Activated CD4-positive, CD25-positive, alpha-beta regulatory T cell treated with anti-CD3 and anti-CD28 coated beads, Interleukin-2, amount 50 U/mL, for 72 hours (primary cell): ENCODE results near the gene MED12L.
A peak's percentile ranks its signal among the peaks of the same experiment; 100 is the strongest.
"Not testable (repeated sequence)": the region's sequence is repeated elsewhere in the genome, so short reads cannot be mapped to it uniquely, and the experiment has no call there.

ENCODE experiments used
- DNase-seq: peaks from one replicate; pipeline ENCODE4 v3.0.0; 2021

The MED12L gene

GRCh38 chr3:151216641-151217607, 131.5 kb downstream of the MED12L start:
- DNase-seq: no peak

- no peak for DNase-seq
Measured at GRCh38 chr3:151218136-151218535, 132.7 kb downstream of the MED12L start.

DNA sequence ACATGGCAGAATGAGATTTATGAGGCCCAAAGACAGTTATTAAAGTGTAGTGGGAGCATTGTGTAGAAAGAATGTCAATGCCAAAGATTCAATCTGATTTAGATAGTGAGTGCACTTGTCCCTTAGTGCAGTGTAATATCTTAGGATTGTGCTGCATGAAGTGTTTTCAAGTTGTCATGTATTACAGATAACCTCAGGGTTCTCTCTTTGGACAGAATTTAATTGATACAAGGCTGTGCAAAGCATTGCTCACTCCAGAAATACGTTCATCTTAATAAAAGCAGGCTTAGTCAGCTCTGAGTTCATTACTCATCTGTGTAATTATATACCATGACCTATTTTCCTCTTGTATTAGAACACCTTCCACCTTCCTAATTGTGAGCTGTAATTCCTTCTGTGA, 133.6 kb downstream of the MED12L start:
- DNase-seq: no peak

DNA sequence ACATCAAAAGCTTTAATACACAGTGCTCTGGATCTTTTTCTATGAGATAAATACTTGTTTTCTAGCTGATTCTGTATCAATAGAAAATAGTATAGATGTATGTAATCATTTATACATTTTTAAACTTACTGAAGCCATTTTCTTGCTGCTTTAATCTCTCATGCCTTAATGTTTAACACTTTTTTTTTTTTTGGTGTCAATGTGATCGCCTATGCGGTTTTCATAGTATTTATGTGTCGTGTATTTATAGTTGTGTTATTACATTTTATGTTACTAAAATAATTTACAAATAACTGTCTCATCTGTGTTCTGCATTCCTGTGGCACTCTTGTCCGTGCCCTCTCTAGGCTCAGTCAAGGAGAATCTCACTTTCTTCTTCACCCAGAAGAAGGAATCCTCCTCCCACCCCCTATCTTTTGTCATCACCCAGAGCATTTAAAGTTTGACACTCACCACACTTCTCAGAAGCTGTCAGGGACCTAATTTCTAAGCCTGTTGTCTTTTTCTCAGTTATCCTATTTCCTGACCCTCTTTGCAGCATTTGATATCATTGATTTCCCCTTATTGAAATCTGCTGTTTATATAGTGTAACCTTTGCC, 138.9 kb downstream of the MED12L start:
- DNase-seq: no peak

GRCh38 chr3:151225040-151225975, 139.8 kb downstream of the MED12L start:
- DNase-seq: no peak

GRCh38 chr3:151226088-151226563, 140.7 kb downstream of the MED12L start:
- DNase-seq: no peak

DNA sequence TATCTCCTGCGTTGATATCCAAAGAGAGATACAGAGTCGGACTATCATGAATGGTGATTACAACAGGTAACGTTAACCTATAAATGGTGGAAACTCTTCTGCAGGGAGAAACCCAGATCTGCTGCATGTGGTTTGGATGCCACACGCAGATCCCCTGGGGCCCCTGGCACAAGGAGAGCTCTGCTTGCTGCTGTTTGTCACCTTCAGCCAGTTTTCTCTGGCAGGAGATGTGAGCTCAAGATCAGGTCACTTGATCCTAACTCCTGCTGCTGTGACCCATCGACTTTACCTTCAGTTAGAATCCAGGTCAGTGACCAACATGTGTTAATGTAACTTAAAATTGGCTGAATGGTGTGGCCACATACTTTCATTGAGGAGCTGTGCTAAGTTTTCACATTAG, 141.4 kb downstream of the MED12L start:
- no peak for DNase-seq

DNA sequence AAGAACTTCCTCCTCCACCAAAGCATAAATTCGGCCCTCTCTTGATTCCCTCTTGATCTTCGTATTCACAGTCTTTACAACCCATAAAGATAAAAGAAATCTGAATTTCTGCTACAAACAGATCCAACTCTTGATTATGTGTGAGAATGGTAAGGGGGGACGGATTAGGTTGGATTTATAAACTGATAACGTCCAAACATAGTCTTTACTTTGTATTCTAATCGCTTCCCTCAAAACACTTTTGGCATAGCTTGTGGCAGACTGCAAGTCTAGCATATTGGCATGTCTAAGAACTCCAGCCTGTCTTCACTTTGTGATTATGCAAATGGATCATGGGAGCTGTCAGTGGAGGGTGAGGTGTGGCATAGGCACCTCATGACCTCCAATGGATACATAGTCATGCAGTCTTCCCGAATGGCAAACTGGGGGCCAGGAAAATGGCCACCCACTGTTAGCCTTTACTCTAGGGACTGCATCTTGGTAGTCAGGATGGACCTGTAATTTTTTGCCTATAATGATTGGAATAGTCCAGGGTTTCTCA, 141.9 kb downstream of the MED12L start:
- no peak for DNase-seq

DNA sequence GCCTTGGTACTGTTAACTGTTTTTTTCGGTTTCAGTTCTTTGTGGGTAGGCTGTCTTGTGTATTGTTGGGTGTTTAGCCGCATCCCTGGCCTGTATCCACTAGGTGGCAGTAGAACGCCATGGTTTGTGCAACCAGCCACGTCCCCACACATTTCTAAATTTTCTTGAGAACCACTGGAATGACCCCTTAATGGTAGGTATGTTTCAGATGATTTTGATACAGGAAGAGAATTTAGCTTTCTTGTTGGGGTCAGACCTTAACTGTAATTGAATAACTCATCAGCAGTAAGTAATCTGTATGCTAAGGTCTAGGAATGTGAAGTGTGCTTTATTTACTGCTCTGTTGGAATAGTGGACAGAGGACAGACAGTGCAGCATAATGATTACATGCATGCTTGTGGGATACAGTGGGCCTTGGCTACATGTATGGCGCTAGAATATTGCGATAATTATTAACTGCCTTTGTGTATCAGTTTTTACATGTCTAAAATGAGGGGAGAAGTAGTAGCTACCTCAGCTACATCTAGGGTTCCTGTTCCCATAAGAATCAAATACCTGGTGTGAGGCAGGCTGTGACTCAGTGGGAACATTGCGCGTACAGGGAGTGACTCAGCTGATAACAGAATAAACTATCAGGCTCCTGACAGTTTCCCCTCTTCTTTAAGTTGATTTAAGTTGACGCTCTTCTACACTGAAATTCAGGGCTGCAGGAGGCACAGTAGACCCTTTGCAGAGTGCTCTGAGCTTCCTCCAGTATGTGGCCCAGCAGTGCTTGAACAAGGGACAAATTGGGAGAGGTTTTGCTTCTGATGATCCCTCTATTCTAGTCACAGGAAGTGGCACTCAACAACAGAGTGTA, 142.6 kb downstream of the MED12L start:
- DNase-seq: peak; percentile 71

DNA sequence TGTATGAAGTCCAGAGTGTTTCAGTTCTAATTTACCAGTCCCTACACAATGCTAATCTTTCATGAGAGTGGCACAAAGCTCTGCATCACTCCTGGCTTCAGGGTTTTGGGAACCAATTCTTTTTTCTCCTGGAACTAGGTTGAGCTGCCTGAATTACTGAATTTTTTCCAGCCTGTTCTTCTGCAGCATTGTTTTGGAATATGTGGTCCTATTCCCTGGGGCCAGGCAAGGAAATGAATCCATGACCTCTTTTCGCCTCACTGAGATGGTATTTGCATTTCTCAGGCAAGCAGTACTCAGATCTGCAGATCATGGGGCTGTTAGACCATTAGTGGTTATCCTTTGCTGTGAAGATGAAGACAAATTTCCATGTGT, 143.2 kb downstream of the MED12L start:
- no peak for DNase-seq

GRCh38 chr3:151230646-151231045, 145.2 kb downstream of the MED12L start:
- DNase-seq: no peak

GRCh38 chr3:151232403-151232802, 146.9 kb downstream of the MED12L start:
- DNase-seq: not testable (repeated sequence)

DNA sequence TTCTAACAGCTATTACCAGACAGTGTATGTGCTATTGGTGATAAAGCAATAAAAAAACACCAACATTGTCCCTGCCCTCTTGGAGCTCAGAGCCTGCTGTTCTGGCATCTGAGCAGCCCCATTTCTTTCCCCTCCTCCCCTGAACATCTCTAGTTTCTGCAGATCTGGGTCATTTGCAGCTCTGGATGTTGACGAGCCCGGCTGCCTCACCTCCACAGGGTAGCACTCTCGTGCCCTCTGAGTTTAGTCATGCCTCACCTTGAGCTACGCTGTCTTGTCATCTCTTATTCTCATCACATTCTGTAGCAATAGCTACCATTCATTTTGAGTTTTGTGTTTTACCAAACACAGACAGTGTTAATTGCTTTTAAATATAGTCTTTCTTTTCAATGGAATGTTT, 147.5 kb downstream of the MED12L start:
- DNase-seq: no peak

DNA sequence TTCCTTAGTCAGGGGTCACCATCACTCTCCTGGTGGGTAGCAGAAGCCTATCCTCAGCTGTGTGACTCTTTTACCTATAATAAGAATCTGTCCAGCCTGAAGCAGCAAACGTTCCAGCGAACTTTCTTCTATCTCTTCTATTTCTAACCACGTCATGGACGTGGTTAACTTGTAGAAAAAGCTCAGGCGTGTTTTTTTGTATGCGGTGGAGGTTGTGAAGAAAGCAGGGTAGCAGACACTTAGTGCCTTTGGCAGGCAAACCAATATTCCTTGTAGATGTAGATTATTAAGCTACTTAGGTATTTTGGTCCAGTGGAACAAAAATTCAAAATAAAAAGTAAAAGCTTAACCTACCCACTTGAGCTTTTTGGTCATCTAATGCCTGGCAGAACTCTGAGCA, 149.4 kb downstream of the MED12L start:
- DNase-seq: no peak

GRCh38 chr3:151236316-151236715, 150.9 kb downstream of the MED12L start:
- DNase-seq: no peak

DNA sequence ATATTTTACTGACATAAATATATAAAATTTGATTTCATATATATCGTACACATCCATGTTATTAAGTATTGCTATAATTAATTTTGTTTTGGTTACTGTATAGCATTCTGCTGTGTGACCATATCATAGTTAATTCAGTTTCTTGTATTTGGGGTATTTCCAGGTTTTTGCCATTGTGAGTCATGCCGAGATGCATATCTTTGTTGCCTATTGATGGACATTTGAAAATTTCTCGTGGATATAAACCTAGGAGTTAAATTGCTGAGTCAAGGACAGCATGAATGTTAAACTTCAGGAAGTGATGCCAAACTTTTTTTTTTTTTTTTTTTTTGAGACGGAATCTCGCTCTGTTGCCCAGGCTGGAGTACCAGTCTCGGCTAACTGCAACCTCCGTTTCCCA, 151.3 kb downstream of the MED12L start:
- DNase-seq: no peak

- DNase-seq: not testable (repeated sequence)
Measured at GRCh38 chr3:151242006-151242405, 156.5 kb downstream of the MED12L start.

DNA sequence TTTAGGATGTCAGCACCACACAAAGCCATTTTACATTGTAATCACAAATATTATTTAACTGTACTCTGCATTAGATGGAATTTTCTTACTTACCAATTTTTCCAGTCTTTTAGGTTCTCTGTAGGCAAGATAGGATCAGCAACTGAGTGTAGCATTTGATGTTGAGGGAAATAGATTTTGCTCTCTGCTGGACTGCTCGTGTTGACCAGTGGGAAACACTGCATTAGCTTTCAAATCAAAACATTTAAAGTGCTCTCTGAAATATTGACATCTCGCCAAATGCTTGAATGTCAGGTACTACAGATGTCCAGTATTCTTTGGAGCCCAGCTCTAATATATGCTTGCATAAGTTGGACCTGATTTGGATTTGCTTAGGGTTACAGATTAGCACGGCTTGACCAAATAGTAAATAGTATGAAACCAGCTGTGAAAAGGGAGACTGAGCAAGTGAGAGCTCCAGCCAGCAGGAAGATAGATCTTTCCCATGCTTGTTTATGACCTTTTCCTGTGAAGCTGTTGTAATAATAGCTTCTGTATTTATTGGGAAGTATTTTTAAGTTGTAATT, 163.4 kb downstream of the MED12L start:
- no peak for DNase-seq

DNA sequence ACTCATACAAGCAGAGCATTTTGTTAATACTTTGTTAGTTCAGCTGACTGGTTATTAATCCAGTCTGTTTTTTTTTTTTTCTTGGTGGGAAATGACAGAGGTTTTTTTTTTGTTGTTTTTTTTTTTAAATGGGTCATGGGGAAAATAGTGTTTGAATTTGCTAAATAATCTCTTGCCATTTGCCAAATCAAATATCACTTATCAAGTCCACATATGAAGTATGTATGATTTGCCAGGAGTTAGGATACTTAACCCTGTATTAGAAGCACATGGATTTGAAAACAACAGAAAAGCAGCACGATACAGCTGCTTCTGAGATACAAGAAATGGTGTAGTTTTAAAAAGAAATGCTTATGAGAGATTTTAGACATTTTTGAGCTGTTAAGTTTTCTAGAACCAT, 171.3 kb downstream of the MED12L start:
- DNase-seq: no peak

DNA sequence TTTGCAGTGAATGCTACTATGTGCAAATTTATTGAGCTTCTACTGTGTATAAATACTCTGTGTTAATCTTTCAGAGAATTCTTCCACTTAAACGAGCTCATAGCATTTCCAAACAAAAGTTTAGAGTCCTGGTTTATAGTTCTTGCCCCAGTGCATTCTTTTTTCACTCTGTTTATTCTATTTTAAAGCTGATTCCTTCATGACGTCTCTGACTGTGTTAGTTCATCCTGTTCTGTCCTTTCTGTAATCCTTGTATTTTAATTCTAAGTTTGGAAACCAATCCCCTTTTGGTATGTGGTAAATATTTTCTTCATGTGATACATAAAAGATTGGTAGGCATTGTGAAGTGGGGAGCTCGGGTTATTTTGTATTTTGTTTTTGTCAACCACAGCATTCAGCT, 174.2 kb downstream of the MED12L start:
- no peak for DNase-seq

DNA sequence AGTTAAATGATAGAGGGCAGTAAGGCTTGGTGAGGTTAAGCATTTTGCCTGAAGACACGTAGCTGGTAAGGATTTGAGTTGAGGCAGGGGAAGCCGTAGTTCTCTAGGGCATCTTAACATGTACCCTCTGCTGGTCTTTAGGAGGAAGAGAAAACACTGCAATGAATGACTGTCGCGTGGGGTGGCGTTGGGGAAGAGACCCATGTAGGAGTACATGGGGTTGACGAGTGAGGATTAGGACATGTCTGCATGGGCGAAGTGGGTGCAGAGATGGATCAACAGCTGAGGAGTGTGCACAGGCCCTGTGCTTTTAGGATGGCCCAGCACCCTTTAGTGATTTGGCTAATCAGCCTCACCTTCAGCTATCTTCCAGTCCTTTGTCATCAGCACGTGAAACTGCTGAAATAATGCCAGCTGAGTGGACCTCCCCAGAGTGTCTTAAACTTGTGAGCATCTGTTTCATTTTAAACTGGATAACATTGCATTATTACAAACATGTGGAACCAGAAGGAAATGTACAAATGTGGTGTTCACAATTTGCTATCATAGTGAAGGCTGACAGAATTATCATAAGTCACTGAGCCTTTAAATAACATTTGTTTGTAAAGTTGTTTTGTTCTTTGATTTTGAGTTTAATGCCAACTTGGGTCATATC, 177.5 kb downstream of the MED12L start:
- no peak for DNase-seq
